OCI-LY3 (cell line): Measurements from ENCODE around the gene F8.

ENCODE experiments used
- H2AFZ ChIP-seq: fragments of 200-600, 300-600 bp; shearing (Covaris generic); 2 replicates; pipeline ENCODE4 v1.6.0; 2014; ENCODE audit warnings: antibody characterized with exemption, low read depth, low read length
- H3K27ac ChIP-seq: fragments of 200-600, 300-600 bp; sonication (generic); 2 replicates; pipeline ENCODE4 v1.5.1; 2014; ENCODE audit warnings: mild to moderate bottlenecking, low read length, moderate library complexity, mixed read lengths
- H3K27me3 ChIP-seq: fragments of 200-600, 300-600 bp; sonication (generic); 2 replicates; pipeline ENCODE4 v1.6.1; 2014; ENCODE audit warnings: low read depth, low read length, mixed read lengths
- H3K36me3 ChIP-seq: fragments of 200-600, 300-600 bp; sonication (generic); replicated peaks from 2 replicates; pipeline ENCODE3; 2014; ENCODE audit warnings: low read depth, low read length, mixed read lengths
- H3K4me1 ChIP-seq: fragments of 300-600, 200-600 bp; sonication (generic); 2 replicates; pipeline ENCODE4 v1.6.1; 2014; ENCODE audit warnings: low read length, mixed read lengths
- H3K4me2 ChIP-seq: fragments of 200-600, 300-600 bp; sonication (generic); 2 replicates; pipeline ENCODE4 v1.6.1; 2014; ENCODE audit warnings: low read length, mixed read lengths
- H3K4me3 ChIP-seq: fragments of 300-600, 200-600 bp; sonication (generic); 2 replicates; pipeline ENCODE4 v1.5.1; 2014; ENCODE audit warnings: antibody characterized with exemption, mild to moderate bottlenecking, low read length, moderate library complexity
- H3K79me2 ChIP-seq: fragments of 300-600, 200-600 bp; shearing (Covaris generic); 2 replicates; pipeline ENCODE4 v1.6.1; 2014; ENCODE audit warnings: mild to moderate bottlenecking, low read length, mixed read lengths
- H3K9ac ChIP-seq: fragments of 300-600, 200-600 bp; shearing (Covaris generic); 2 replicates; pipeline ENCODE4 v1.6.0; 2014; ENCODE audit warnings: mild to moderate bottlenecking, low read length, moderate library complexity
- H3K9me3 ChIP-seq: fragments of 200-600, 300-600 bp; shearing (Covaris generic); 2 replicates; pipeline ENCODE4 v1.6.1; 2014; ENCODE audit warnings: low read length, mixed read lengths; ENCODE audit not compliant: insufficient read depth
- H4K20me1 ChIP-seq: fragments of 200-600, 300-600 bp; sonication (generic); 2 replicates; pipeline ENCODE4 v1.6.1; 2016; ENCODE audit warnings: low read length, mixed read lengths; ENCODE audit not compliant: insufficient read depth
- CTCF ChIP-seq: fragments of 200-600, 300-600 bp; sonication (generic); IDR thresholded peaks from 2 replicates; pipeline ENCODE4 v1.5.1; 2014; ENCODE audit warnings: antibody characterized with exemption, low read length, low read depth
- EZH2phosphoT487 ChIP-seq: fragments of 200-600 bp; shearing (Covaris generic); IDR thresholded peaks from 2 replicates; pipeline ENCODE4 v1.6.1; 2018; ENCODE audit warnings: antibody characterized with exemption, mixed run types, low read depth

Gene F8

DNA sequence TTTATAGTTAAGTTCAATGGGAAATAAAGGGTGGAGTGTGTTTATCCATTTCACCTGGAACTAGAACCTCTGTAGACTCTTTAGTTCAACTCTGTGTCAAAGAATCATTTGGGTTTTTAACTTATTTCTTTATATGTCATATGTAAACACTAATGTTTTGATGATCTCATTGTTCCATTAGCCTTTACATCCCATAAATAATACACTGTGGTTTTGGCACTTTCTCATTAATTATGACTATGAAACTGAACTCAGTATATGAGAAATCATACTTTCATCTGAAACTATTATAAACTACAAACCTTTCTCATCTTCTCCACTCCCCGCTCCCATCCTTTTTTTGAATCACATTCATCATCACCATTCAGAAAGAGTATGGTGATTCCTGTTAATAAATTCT is 31.0 kb downstream of the F8 start:
- H3K27ac ChIP-seq, result no peak overlapping the region
- H3K4me3 ChIP-seq, result no peak overlapping the region
- no peak overlapping the region for H3K4me2 ChIP-seq
- TF ChIP-seq EZH2phosphoT487 (no peak), CTCF (no peak)
- no peaks in the 10 kb centered on the region for H3K27me3 ChIP-seq
- H3K4me1 ChIP-seq, result no peaks in the 10 kb centered on the region
- H3K36me3 ChIP-seq, result no peaks in the 10 kb centered on the region
- no peak overlapping the region for H2AFZ ChIP-seq
- no peaks in the 10 kb centered on the region for H4K20me1 ChIP-seq
- no peaks in the 10 kb centered on the region for H3K9me3 ChIP-seq
- H3K79me2 ChIP-seq, result no peaks in the 10 kb centered on the region
- no peak overlapping the region for H3K9ac ChIP-seq

GRCh38 chrX:154991039-154991438 is 31.5 kb downstream of the F8 start:
- TF ChIP-seq CTCF (no peak), EZH2phosphoT487 (no peak)
- Histone ChIP-seq H3K4me1 (no peaks in the 10 kb centered on the region), H3K27me3 (no peaks in the 10 kb centered on the region), H3K79me2 (no peaks in the 10 kb centered on the region), H3K4me2 (no peak overlapping the region), H3K9me3 (no peaks in the 10 kb centered on the region), H3K27ac (no peak overlapping the region), H3K36me3 (no peaks in the 10 kb centered on the region), H3K4me3 (no peak overlapping the region), H2AFZ (no peak overlapping the region), H4K20me1 (no peaks in the 10 kb centered on the region), H3K9ac (no peak overlapping the region)

DNA sequence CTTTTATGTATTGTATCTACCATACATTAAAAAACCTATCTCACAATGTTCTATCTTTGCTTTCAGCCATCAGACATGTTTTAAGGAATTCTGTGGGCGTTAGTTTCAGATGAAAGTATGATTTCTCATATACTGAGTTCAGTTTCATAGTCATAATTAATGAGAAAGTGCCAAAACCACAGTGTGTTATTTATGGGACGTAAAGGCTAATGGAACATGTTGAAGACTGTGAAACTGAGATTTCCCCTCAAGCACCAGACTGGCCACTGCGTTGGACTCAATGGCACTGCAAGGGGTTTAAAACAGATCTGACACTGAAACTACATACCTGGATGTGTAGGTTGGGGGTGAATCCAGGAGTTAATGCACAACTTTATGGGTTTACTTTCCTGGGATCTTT is 32.0 kb downstream of the F8 start:
- H3K4me2 ChIP-seq, result no peak overlapping the region
- H3K9me3 ChIP-seq, result no peaks in the 10 kb centered on the region
- TF ChIP-seq EZH2phosphoT487, result no peak
- no peak for TF ChIP-seq CTCF
- no peak overlapping the region for H2AFZ ChIP-seq
- H3K79me2 ChIP-seq, result no peaks in the 10 kb centered on the region
- H4K20me1 ChIP-seq, result no peaks in the 10 kb centered on the region
- H3K9ac ChIP-seq, result no peak overlapping the region
- no peaks in the 10 kb centered on the region for H3K36me3 ChIP-seq
- H3K4me1 ChIP-seq, result no peaks in the 10 kb centered on the region
- no peaks in the 10 kb centered on the region for H3K27me3 ChIP-seq
- no peak overlapping the region for H3K4me3 ChIP-seq
- no peak overlapping the region for H3K27ac ChIP-seq

DNA sequence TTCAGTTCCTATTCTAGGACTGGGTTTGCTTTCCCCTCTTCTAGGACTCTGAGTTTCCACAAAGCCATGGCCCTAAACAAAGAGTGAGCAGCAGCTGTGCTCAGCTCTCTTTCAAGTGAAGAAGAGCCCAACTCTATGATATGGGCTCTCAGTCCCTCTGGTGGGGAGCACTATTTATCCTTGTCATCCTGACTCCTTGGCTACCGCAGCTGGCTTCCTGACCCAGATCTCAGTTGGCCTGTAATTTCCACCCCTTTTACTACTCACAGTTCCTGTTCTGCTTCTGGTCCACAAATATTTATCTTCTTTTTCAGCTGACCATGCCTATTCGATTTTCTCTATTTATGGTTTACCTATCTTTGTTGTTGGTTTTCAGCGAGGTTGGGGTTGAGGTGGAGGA is 33.8 kb downstream of the F8 start:
- Histone ChIP-seq H3K27ac (no peak overlapping the region), H3K9ac (no peak overlapping the region), H3K4me3 (no peak overlapping the region), H3K27me3 (no peaks in the 10 kb centered on the region), H3K4me1 (peaks cover 11% of the 10 kb centered on the region), H3K79me2 (no peaks in the 10 kb centered on the region), H2AFZ (no peak overlapping the region), H4K20me1 (no peaks in the 10 kb centered on the region), H3K9me3 (no peaks in the 10 kb centered on the region), H3K4me2 (no peak overlapping the region), H3K36me3 (no peaks in the 10 kb centered on the region)
- no peak for TF ChIP-seq EZH2phosphoT487
- TF ChIP-seq CTCF, result no peak
